Pancreas (tissue), 10 donors: ENCODE results near the gene SYF2. TPM values are rescaled to one million over a fixed set of nuclear protein-coding genes. Genes with fewer than 3 reads are reported as not detected.

ENCODE experiments used
- ATAC-seq, 4 donors: fragments of 200-7000 bp; cut with Tn5 transposase; one replicate each; pipeline versions ENCODE4 v1.8.0 to v1.9.1; 2020; ENCODE audit warnings: mild to moderate bottlenecking in 4 of 4, moderate library complexity in 4 of 4
- DNase-seq, 6 donors: peaks; one replicate each; pipeline ENCODE4 v3.0.0-alpha.2; 2020
- FAIRE-seq: peaks from 2 replicates; lab custom pipeline; 2012; peaks lifted over from hg19 to GRCh38; lab: Jason Lieb, UNC
- H3K27ac ChIP-seq, 4 donors: fragments of 200-600 bp; sonication (generic); 1 replicate in 3 of 4; 2 replicates in 1 of 4; pipeline versions ENCODE4 v1.5.0 to v1.8.0; 2020
- H3K27me3 ChIP-seq, 4 donors: fragments of 200-600 bp; one replicate each; pipeline ENCODE4 v1.8.0; 2021
- H3K36me3 ChIP-seq, 3 donors: fragments of 200-600 bp; sonication (generic) in 1 of 3; one replicate each; pipeline versions ENCODE4 v1.5.0 to v1.8.0; 2020 to 2021
- H3K4me1 ChIP-seq, 3 donors: fragments of 200-600 bp; one replicate each; pipeline ENCODE4 v1.8.0; 2021
- H3K4me3 ChIP-seq, 4 donors: fragments of 200-600 bp; sonication (generic) in 2 of 4; one replicate each; pipeline versions ENCODE4 v1.5.0 to v1.8.0; 2020 to 2021
- H3K9me3 ChIP-seq, 4 donors: fragments of 200-600 bp; one replicate each; pipeline ENCODE4 v1.8.0; 2021
- CTCF ChIP-seq, 4 donors: fragments of 200-600 bp; sonication (generic) in 3 of 4; IDR thresholded peaks; one replicate each; pipeline versions ENCODE4 v1.5.0 to v1.8.0; 2021; ENCODE audit warnings: antibody characterized with exemption in 4 of 4
- WGBS, 2 donors: extraction: QIAGEN DNeasy Blood & Tissue Kit; methylation state at CpG; one replicate each; pipeline ENCODE4 v1.1.7; 2013; 5-methylcytosine and 5-hydroxymethylcytosine counted together
- intact Hi-C, 3 donors: fragments of 100-400 bp; cut with DNase I; formaldehyde crosslinking; loops; one replicate each; pipeline versions ENCODE4 v1.11.1 to v1.14.2; 2022
- polyA plus RNA-seq, 2 donors: library from polyadenylated mRNA; stranded (reverse); fragments of 200-250 nt; gene quantifications; one replicate each; pipeline ENCODE4 v1.2.3, GENCODE V29; 2013
- total RNA-seq, 6 donors: library from RNA; stranded (reverse); fragmentation: NEBNext Ultra II Directional in 4 of 6; extraction: Animal tissue kit (Norgen Biotek cat#: 25700) in 4 of 6; gene quantifications; one replicate each; pipeline versions ENCODE4 v1.2.1 to v1.2.4, GENCODE V29; 2021 to 2023
- donor health status: healthy with polysubstance abuse.
- donor health status: DM: no; HTN: no; CAD: no; lungs with moderate emphysema.
- donor health status: DM: no; HTN: no; CAD: no.
- donor health status: control.
- donor health status: control.
- donor health status: Bipolar disorder and iron deficiency.
- donor health status: DM: yes; HTN: yes; CAD: no.
- donor health status: DM: no; HTN: no; CAD: no.
- donor health status: DM: no; HTN: no; CAD: no.
- donor health status: DM: yes; HTN: yes; CAD: no.

The SYF2 gene
- total and polyA plus RNA-seq, 8 donors: 19.0 to 49.3 (median 22.5) TPM

- no peak overlapping the region for H3K4me3 ChIP-seq
- TF ChIP-seq CTCF (IDR thresholded peaks at IDR 0.05): no peak
- no peaks in the 10 kb centered on the region for H3K9me3 ChIP-seq
- 60 to 70% methylated on average over 10 of the region's 10 CpGs for WGBS, 2 donors
- no peaks in the 10 kb centered on the region for H3K36me3 ChIP-seq
- ATAC-seq (no peak), DNase-seq (no peak), FAIRE-seq (no peak)
- H3K27me3 ChIP-seq: no peaks in the 10 kb centered on the region
- H3K4me1 ChIP-seq: no peaks in the 10 kb centered on the region
- intact Hi-C loops: no loop called here
- no peak overlapping the region for H3K27ac ChIP-seq
Observed at GRCh38 chr1:25185409-25186160, 46.7 kb downstream of the SYF2 start.

GRCh38 chr1:25184001-25184762 is 48.1 kb downstream of the SYF2 start:
- 72 to 80% methylated on average over 13 of the region's 13 CpGs for WGBS, 2 donors
- no peak for FAIRE-seq

GRCh38 chr1:25183126-25183980 is 48.9 kb downstream of the SYF2 start:
- DNase-seq (no peak), FAIRE-seq (no peak), ATAC-seq (no peak)
- H3K4me1 ChIP-seq: no peaks in the 10 kb centered on the region
- no peak for TF ChIP-seq CTCF (IDR thresholded peaks at IDR 0.05)
- H3K27me3 ChIP-seq: no peaks in the 10 kb centered on the region
- no peak overlapping the region for H3K4me3 ChIP-seq
- H3K36me3 ChIP-seq: no peaks in the 10 kb centered on the region
- WGBS, 2 donors: 79 to 84% methylated on average over 21 of the region's 21 CpGs
- intact Hi-C loops: no loop called here
- H3K9me3 ChIP-seq: no peaks in the 10 kb centered on the region
- H3K27ac ChIP-seq: no peak overlapping the region

More at GRCh38 chr1:25184001-25184762, 48.1 kb downstream of the SYF2 start:
- TF ChIP-seq CTCF (IDR thresholded peaks at IDR 0.05): no peak
- ATAC-seq: no peak
- Histone ChIP-seq H3K4me3 (no peak overlapping the region), H3K27me3 (no peaks in the 10 kb centered on the region), H3K9me3 (no peaks in the 10 kb centered on the region), H3K27ac (no peak overlapping the region), H3K4me1 (no peaks in the 10 kb centered on the region), H3K36me3 (no peaks in the 10 kb centered on the region)
- intact Hi-C loops: no loop called here
- no peak for DNase-seq

GRCh38 chr1:25182629-25183028 is 49.7 kb downstream of the SYF2 start:
- TF ChIP-seq CTCF (IDR thresholded peaks at IDR 0.05): no peak
- 82 to 88% methylated on average over 14 of the region's 14 CpGs for WGBS, 2 donors
- no peaks in the 10 kb centered on the region for H3K36me3 ChIP-seq
- no peak overlapping the region for H3K27ac ChIP-seq
- H3K4me1 ChIP-seq: no peaks in the 10 kb centered on the region
- intact Hi-C loops: no loop called here
- DNase-seq: no peak
- no peak for FAIRE-seq
- H3K4me3 ChIP-seq: no peak overlapping the region
- H3K9me3 ChIP-seq: no peaks in the 10 kb centered on the region
- no peak for ATAC-seq
- no peaks in the 10 kb centered on the region for H3K27me3 ChIP-seq
